Heart left ventricle (tissue), 13 donors: Measurements from ENCODE around the gene RBMS1.

Source experiments
- POLR2A ChIP-seq, 2 donors: fragments of 450-650 bp; IDR thresholded peaks; one replicate each; pipeline ENCODE4 v1.6.1; 2017; ENCODE audit warnings: antibody characterized with exemption in 2 of 2, mild to moderate bottlenecking in 2 of 2, moderate library complexity in 2 of 2
- TF ChIP-seq, protein P1 (sequence below), 12 donors: fragments of 200-600 bp; sonication (generic) in 4 of 12; IDR thresholded peaks; one replicate each; pipeline versions ENCODE4 v1.5.0 to v1.8.0; 2018 to 2022; ENCODE audit warnings: antibody characterized with exemption in 12 of 12, mild to moderate bottlenecking in 5 of 12
- donor health status: ischemic (EF 13 %, LVEDD 7.1; RV severe dilation, severe dysfunction).
- donor health status: DM: no; HTN: yes; CAD: no.
- donor health status: DM: no; HTN: no; CAD: no.
- donor health status: ischemic (EF 25% LVEDD 6.9; RV normal size, moderate dysfunction).
- donor health status: ischemic (EF 25% LVEDD 5.7; RV mildly dilated, moderate dysfunction).
- donor health status: ischemic (EF 35%, LVEDD 5.7; RV mildly dilated, moderate dysfunction).
- donor health status: nonischemic (EF 11% LVEDD 7.7; RV severe dilation, severe dysfunction).
- donor health status: DM: yes; HTN: yes; CAD: no.
- donor health status: PGD.
- donor health status: ischemic (EF 29% LVEDD 5.4; RV normal size, mild dysfunction).
- donor health status: nonischemic (EF 23%, LVEDD 6.1; RV moderate dilation, normal function).

GRCh38 chr2:160515120-160515519 lies 21.5 kb upstream of the RBMS1 start:
- TF ChIP-seq, protein P1, sequence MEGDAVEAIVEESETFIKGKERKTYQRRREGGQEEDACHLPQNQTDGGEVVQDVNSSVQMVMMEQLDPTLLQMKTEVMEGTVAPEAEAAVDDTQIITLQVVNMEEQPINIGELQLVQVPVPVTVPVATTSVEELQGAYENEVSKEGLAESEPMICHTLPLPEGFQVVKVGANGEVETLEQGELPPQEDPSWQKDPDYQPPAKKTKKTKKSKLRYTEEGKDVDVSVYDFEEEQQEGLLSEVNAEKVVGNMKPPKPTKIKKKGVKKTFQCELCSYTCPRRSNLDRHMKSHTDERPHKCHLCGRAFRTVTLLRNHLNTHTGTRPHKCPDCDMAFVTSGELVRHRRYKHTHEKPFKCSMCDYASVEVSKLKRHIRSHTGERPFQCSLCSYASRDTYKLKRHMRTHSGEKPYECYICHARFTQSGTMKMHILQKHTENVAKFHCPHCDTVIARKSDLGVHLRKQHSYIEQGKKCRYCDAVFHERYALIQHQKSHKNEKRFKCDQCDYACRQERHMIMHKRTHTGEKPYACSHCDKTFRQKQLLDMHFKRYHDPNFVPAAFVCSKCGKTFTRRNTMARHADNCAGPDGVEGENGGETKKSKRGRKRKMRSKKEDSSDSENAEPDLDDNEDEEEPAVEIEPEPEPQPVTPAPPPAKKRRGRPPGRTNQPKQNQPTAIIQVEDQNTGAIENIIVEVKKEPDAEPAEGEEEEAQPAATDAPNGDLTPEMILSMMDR (IDR thresholded peaks at IDR 0.05) = no peak
- no peak for TF ChIP-seq POLR2A (IDR thresholded peaks at IDR 0.05)
